Neural progenitor cell (in vitro differentiated cells): Measurements from ENCODE around the gene ISG15. TPM values are rescaled to one million over a fixed set of nuclear protein-coding genes. Genes with fewer than 3 reads are reported as not detected.

Experiments used
- DNase-seq: peaks from one replicate; pipeline ENCODE4 v3.0.0-alpha.2; 2016; ENCODE audit warnings: low spot score
- H2AFZ ChIP-seq: fragments of 200-600 bp; sonication (generic); replicated peaks from 2 replicates; pipeline ENCODE4 v1.6.1; 2016; ENCODE audit warnings: antibody characterized with exemption
- H3F3A ChIP-seq: fragments of 200-600 bp; sonication (generic); 2 replicates; pipeline ENCODE4 v1.6.1; 2016; ENCODE audit warnings: antibody characterized with exemption, low read depth
- H3K27ac ChIP-seq: fragments of 200-600 bp; sonication (generic); 2 replicates; pipeline ENCODE4 v1.5.1; 2016; ENCODE audit warnings: mild to moderate bottlenecking
- H3K27me3 ChIP-seq: fragments of 200-600 bp; sonication (generic); 2 replicates; pipeline ENCODE4 v1.6.1; 2016; ENCODE audit warnings: mild to moderate bottlenecking, moderate library complexity
- H3K36me3 ChIP-seq: fragments of 200-600 bp; sonication (generic); 2 replicates; pipeline ENCODE4 v1.5.1; 2016
- H3K4me1 ChIP-seq: fragments of 200-600 bp; sonication (generic); 2 replicates; pipeline ENCODE4 v1.6.1; 2016; ENCODE audit warnings: mixed run types
- H3K4me2 ChIP-seq: fragments of 200-600 bp; sonication (generic); 2 replicates; pipeline ENCODE4 v1.6.1; 2016
- H3K4me3 ChIP-seq: fragments of 200-600 bp; sonication (generic); 2 replicates; pipeline ENCODE4 v1.5.1; 2016
- H3K79me2 ChIP-seq: fragments of 200-600 bp; sonication (generic); 2 replicates; pipeline ENCODE4 v1.6.1; 2016; ENCODE audit warnings: low read depth
- H3K9ac ChIP-seq: fragments of 200-600 bp; sonication (generic); 2 replicates; pipeline ENCODE4 v1.6.1; 2016
- H3K9me3 ChIP-seq: fragments of 200-600 bp; sonication (generic); 2 replicates; pipeline ENCODE4 v1.5.1; 2016; ENCODE audit warnings: low read depth
- H4K20me1 ChIP-seq: fragments of 200-600 bp; sonication (generic); 2 replicates; pipeline ENCODE4 v1.6.1; 2016; ENCODE audit warnings: low read depth
- H3K27ac Mint-ChIP-seq: 3 replicates; pipeline ENCODE4 v1.8.0; 2021; ENCODE audit warnings: mixed read lengths
- H3K27me3 Mint-ChIP-seq: 2 replicates; pipeline ENCODE4 v1.8.0; 2022; ENCODE audit warnings: low read depth, mild to moderate bottlenecking, inconsistent platforms, moderate library complexity, mixed read lengths; ENCODE audit not compliant: insufficient read depth
- H3K36me3 Mint-ChIP-seq: 3 replicates; pipeline ENCODE4 v1.8.0; 2021; ENCODE audit warnings: mixed read lengths
- H3K4me1 Mint-ChIP-seq: 3 replicates; pipeline ENCODE4 v1.8.0; 2021; ENCODE audit warnings: mixed read lengths
- H3K4me3 Mint-ChIP-seq: 3 replicates; pipeline ENCODE4 v1.8.0; 2021; ENCODE audit warnings: mild to moderate bottlenecking, moderate library complexity, mixed read lengths
- H3K9me3 Mint-ChIP-seq: 3 replicates; pipeline ENCODE4 v1.8.0; 2020; ENCODE audit warnings: mixed read lengths
- EZH2 ChIP-seq: fragments of 200-600 bp; sonication (generic); IDR thresholded peaks from 2 replicates; pipeline ENCODE4 v1.6.1; 2017; ENCODE audit warnings: antibody characterized with exemption, mild to moderate bottlenecking, moderate library complexity
- EZH2phosphoT487 ChIP-seq: fragments of 200-600 bp; sonication (generic); IDR thresholded peaks from 2 replicates; pipeline ENCODE4 v1.6.1; 2017; ENCODE audit warnings: antibody characterized with exemption
- total RNA-seq: library from RNA; depleted of rRNA; stranded (reverse); fragments of >200 nt; gene quantifications from 2 replicates; pipeline ENCODE4 v1.2.3, GENCODE V29; 2015; ENCODE audit warnings: low replicate concordance
- TF ChIP-seq, protein P1 (sequence below): fragments of 200-600 bp; sonication (generic); IDR thresholded peaks from 2 replicates; pipeline ENCODE4 v1.5.1; 2017; ENCODE audit warnings: antibody characterized with exemption, mild to moderate bottlenecking

The ISG15 gene
- total RNA-seq, 1 donor from 2014 or later, result 22.4 TPM

DNA sequence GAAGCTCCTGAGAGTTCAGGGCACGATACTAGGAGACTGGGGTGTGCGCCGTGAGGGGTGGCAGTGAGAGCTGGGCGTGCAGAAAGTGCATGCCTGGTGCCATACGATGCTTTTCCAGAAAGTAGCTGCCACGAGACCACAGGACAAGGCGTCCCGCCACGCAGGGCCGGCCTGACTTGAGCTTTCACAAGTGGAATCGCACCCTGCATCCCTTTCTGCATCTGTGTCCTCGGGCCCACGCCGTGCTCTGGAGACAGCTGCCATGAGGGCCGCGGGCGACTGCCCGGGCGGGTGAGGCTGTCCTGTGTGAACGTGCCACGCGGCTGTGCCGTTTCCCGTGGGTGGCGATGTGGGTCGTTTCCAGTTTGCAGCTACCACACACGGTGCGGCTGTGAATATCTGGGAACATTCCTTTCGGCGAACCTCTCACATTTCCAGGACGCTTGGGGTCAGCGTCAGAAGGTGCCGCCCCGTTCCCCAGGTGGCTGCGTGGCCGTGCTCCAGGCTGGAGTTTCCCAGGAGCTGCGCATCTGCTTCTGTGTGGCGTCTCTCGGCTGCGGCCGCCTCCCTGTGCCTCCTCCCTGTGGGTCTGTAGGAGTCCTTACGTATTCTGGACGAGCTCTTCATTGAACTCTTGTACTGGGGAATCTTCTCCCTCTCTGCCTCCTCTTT, 30.4 kb upstream of the ISG15 start:
- H3K9me3 Mint-ChIP-seq, result peaks cover 4% of the 10 kb centered on the region
- Histone ChIP-seq H4K20me1 (no peaks in the 10 kb centered on the region), H3K9ac (no peak overlapping the region), H3K36me3 (no peaks in the 10 kb centered on the region), H3K9me3 (no peaks in the 10 kb centered on the region), H3F3A (no peaks in the 10 kb centered on the region), H3K27me3 (peaks cover 76% of the 10 kb centered on the region), H3K4me2 (no peak overlapping the region), H3K79me2 (no peaks in the 10 kb centered on the region), H3K4me3 (no peak overlapping the region), H2AFZ (no peak overlapping the region), H3K27ac (no peak overlapping the region), H3K4me1 (no peaks in the 10 kb centered on the region)
- H3K36me3 Mint-ChIP-seq, result peaks cover 3% of the 10 kb centered on the region
- peak overlapping the region; percentile 79 for H3K27ac Mint-ChIP-seq
- peaks cover 11% of the 10 kb centered on the region for H3K4me1 Mint-ChIP-seq
- H3K4me3 Mint-ChIP-seq, result peak overlapping the region; percentile 46
- no peak for TF ChIP-seq EZH2phosphoT487
- no peak for TF ChIP-seq EZH2
- TF ChIP-seq, protein P1, sequence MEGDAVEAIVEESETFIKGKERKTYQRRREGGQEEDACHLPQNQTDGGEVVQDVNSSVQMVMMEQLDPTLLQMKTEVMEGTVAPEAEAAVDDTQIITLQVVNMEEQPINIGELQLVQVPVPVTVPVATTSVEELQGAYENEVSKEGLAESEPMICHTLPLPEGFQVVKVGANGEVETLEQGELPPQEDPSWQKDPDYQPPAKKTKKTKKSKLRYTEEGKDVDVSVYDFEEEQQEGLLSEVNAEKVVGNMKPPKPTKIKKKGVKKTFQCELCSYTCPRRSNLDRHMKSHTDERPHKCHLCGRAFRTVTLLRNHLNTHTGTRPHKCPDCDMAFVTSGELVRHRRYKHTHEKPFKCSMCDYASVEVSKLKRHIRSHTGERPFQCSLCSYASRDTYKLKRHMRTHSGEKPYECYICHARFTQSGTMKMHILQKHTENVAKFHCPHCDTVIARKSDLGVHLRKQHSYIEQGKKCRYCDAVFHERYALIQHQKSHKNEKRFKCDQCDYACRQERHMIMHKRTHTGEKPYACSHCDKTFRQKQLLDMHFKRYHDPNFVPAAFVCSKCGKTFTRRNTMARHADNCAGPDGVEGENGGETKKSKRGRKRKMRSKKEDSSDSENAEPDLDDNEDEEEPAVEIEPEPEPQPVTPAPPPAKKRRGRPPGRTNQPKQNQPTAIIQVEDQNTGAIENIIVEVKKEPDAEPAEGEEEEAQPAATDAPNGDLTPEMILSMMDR, result no peak
- DNase-seq, result no peak
- H3K27me3 Mint-ChIP-seq, result peaks cover 18% of the 10 kb centered on the region

DNA sequence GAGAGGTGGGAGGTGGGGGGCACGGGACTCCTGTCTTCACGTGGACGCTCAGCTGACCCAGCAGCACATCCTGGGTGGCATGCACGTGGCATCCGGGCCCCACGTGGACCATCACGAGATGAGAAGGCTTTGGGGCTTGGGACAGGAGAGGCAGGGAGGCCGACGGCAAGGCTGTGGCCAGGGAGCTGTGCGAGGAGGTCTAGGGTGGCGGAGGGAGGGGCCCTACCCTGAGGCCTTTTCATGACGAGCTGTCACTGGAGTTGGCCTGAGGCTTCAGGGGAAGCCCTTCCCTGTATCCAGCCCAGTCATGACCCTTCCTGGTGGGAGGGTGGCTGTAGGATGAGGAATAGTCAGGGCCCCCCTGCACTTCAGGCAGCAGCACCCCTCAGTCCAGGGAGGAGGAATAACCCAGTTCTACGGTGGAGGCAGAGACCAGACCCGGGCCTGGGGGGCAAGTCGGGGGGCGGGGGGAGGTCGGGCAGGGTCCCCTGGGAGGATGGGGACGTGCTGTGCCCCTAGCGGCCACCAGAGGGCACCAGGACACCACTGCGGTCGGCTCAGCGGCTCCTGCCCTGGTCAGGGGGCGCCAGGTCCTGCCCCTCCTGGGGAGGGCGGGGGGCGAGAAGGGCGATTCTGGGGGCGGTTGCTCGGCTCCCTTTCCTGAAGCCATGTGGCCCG, 29.4 kb upstream of the ISG15 start:
- Histone ChIP-seq H3F3A (no peaks in the 10 kb centered on the region), H3K4me3 (no peak overlapping the region), H3K4me2 (peak overlapping the region; percentile 67), H3K4me1 (no peaks in the 10 kb centered on the region), H3K9me3 (no peaks in the 10 kb centered on the region), H4K20me1 (no peaks in the 10 kb centered on the region), H3K27me3 (peaks cover 87% of the 10 kb centered on the region), H3K36me3 (no peaks in the 10 kb centered on the region), H2AFZ (no peak overlapping the region), H3K27ac (no peak overlapping the region), H3K9ac (no peak overlapping the region), H3K79me2 (no peaks in the 10 kb centered on the region)
- no peak overlapping the region for H3K27ac Mint-ChIP-seq
- peaks cover 7% of the 10 kb centered on the region for H3K9me3 Mint-ChIP-seq
- H3K27me3 Mint-ChIP-seq, result peaks cover 18% of the 10 kb centered on the region
- peaks cover 1% of the 10 kb centered on the region for H3K36me3 Mint-ChIP-seq
- no peak overlapping the region for H3K4me3 Mint-ChIP-seq
- peak; percentile 72 for DNase-seq
- TF ChIP-seq, protein P1, result peak; percentile 89
- TF ChIP-seq EZH2phosphoT487, result no peak
- peaks cover 7% of the 10 kb centered on the region for H3K4me1 Mint-ChIP-seq

DNA sequence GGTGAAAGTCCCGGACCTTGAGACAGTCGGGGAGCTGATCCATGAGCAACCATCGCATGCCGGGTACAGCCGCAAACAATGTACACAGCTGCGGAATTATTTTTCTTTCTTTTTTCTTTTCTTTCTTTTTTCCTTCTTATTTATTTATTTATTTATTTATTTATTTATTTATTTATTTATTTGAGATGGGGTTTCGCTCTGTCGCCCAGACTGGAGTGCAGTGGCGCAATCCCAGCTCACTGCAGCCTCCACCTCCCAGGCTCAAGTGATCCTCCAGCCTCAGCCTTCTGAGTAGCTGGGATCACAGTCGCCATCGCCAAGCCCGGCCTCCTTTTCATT, 28.9 kb upstream of the ISG15 start:
- Mint-ChIP-seq H3K27me3 (peaks cover 19% of the 10 kb centered on the region), H3K4me1 (peaks cover 7% of the 10 kb centered on the region), H3K9me3 (peaks cover 12% of the 10 kb centered on the region), H3K4me3 (no peak overlapping the region), H3K27ac (no peak overlapping the region), H3K36me3 (peaks cover 1% of the 10 kb centered on the region)
- Histone ChIP-seq H3K4me1 (no peaks in the 10 kb centered on the region), H3K27me3 (peaks cover 92% of the 10 kb centered on the region), H4K20me1 (no peaks in the 10 kb centered on the region), H3K9ac (no peak overlapping the region), H3K27ac (no peak overlapping the region), H3K79me2 (no peaks in the 10 kb centered on the region), H3F3A (no peaks in the 10 kb centered on the region), H3K4me3 (no peak overlapping the region), H2AFZ (no peak overlapping the region), H3K36me3 (no peaks in the 10 kb centered on the region), H3K4me2 (peak overlapping the region; percentile 67), H3K9me3 (no peaks in the 10 kb centered on the region)
- DNase-seq, result no peak
- TF ChIP-seq, protein P1, result peak; percentile 3
- TF ChIP-seq EZH2phosphoT487 (no peak), EZH2 (no peak)
